ENCODE results near the gene TCERG1L.

GRCh38 chr10:131264110-131264788 is 47.3 kb downstream of the TCERG1L start:
- TF ChIP-seq CTCF (conservative IDR thresholded peaks at IDR 0.05; ENCODE audit: low read length), result no peak
- no peak for TF ChIP-seq EZH2phosphoT487 (IDR thresholded peaks at IDR 0.05; ENCODE audit: borderline replicate concordance)
